Coronary artery (tissue), 2 donors: ENCODE results near the gene PP2D1.

Source experiments
- DNase-seq: peaks from one replicate; pipeline ENCODE4 v3.0.0-alpha.2; 2017; ENCODE audit warnings: low spot score
- H3K27ac ChIP-seq, 2 donors: fragments of 200-600 bp; sonication (generic); one replicate each; pipeline ENCODE4 v1.5.1; 2016 to 2019
- H3K4me3 ChIP-seq: fragments of 200-600 bp; sonication (generic); 2 replicates; pipeline ENCODE4 v1.5.1; 2016; ENCODE audit warnings: mild to moderate bottlenecking, moderate library complexity
- CTCF ChIP-seq: fragments of 200-600 bp; sonication (generic); IDR thresholded peaks from one replicate; pipeline ENCODE4 v1.5.1; 2019; ENCODE audit warnings: antibody characterized with exemption

PP2D1 gene

GRCh38 chr3:19937459-19938294, 74.4 kb downstream of the PP2D1 start:
- no peak for DNase-seq
- TF ChIP-seq CTCF, result no peak
- H3K27ac ChIP-seq, result no peak overlapping the region
- no peak overlapping the region for H3K4me3 ChIP-seq
